ENCODE results near the gene ANKRD29. TPM values are rescaled to one million over a fixed set of nuclear protein-coding genes. Genes with fewer than 3 reads are reported as not detected.

The ANKRD29 gene
- total and polyA plus RNA-seq, 9 of the 15 experiments (the other 6 are each of a cell fraction or from before 2014, with no cell fraction given) = 0.36 TPM; not detected in 8

GRCh38 chr18:23661735-23662308, 889 bp downstream of the ANKRD29 start:
- H3K9ac ChIP-seq (ENCODE audit: insufficient read depth in 1 of 2, low read depth in 2 of 2, low read length in 2 of 2) = no peak overlapping the region; a peak in 1 of 4 replicates
- ChIA-PET POLR2A (interaction anchor here (0.6 to 1.2 kb wide), 4 partner anchors 15 to 125 kb away, joined by 3 to 4 read pairs (median 3); no protein-coding TSS in a partner anchor), CTCF (ENCODE audit: low intra/inter-chr PET ratio) (no interaction called here)
- TF ChIP-seq EZH2 (IDR thresholded peaks at IDR 0.05; ENCODE audit: borderline replicate concordance, low read depth, low read length) (peak; percentile 85), EWSR1 (IDR thresholded peaks at IDR 0.05; ENCODE audit: borderline replicate concordance, low read depth, partially characterized antibody) (no peak), VEZF1 (CRISPR knock-in tag; IDR thresholded peaks at IDR 0.05) (no peak)
- peaks cover 0 to 7% of the 10 kb centered on the region in 2 experiments; a peak in 1 of 5 replicates for H3K4me1 ChIP-seq (replicated peaks in 1 of 2; ENCODE audit: control insufficient read depth in 2 of 2, insufficient read depth in 2 of 2, low read length in 2 of 2)
- in situ Hi-C loops (cut with MboI) = no loop called here
- intact Hi-C loops (cut with micrococcal nuclease) = no loop called here
- no peaks in the 10 kb centered on the region for H3K9me1 ChIP-seq (ENCODE audit: control insufficient read depth, insufficient read depth, low read length)
- FAIRE-seq = peak; percentile 19
- 3% methylated on average over 9 of the region's 9 CpGs for WGBS (ENCODE audit: insufficient coverage, low coverage, missing lambda C conversion rate)
- no peak overlapping the region for H2AFZ ChIP-seq (ENCODE audit: low read depth, low read length)
- no peaks in the 10 kb centered on the region for H3K79me2 ChIP-seq (ENCODE audit: control insufficient read depth, insufficient read depth, low read length)
- no peak overlapping the region for H3K4me2 ChIP-seq (ENCODE audit: insufficient read depth, low read length)
- H3K27me3 ChIP-seq (ENCODE audit: control insufficient read depth in 2 of 2, insufficient read depth in 2 of 2, low read length in 2 of 2) = peaks cover 34 to 41% of the 10 kb centered on the region in 2 experiments
- BruUV-seq (replicated peaks) = no TSS peak
- no peak for DNase-seq (ENCODE audit: extremely low read depth in 1 of 4, low spot score in 3 of 4)
- no peaks in the 10 kb centered on the region for H3K9me3 ChIP-seq (replicated peaks; ENCODE audit: control insufficient read depth, insufficient read depth, low read depth, low read length)
- no peak overlapping the region for H3K4me3 ChIP-seq
- H4K20me1 ChIP-seq (replicated peaks; ENCODE audit: control insufficient read depth, insufficient read depth, low read length) = peaks cover 8% of the 10 kb centered on the region
- H3K27ac ChIP-seq (ENCODE audit: extremely low read depth, low read depth, low read length) = no peak overlapping the region
- no peaks in the 10 kb centered on the region for H3K36me3 ChIP-seq (ENCODE audit: control insufficient read depth, insufficient read depth, low read length)
- ATAC-seq = no peak; the same call in 2 of the 3 replicates
